Stimulated activated CD4-positive, alpha-beta T cell treated with anti-CD3 and anti-CD28 coated beads, TNF-alpha, amount 100 ng/mL, for 4 hours (primary cell): Measurements from ENCODE around the gene NT5C3A.
"Not testable (repeated sequence)": the region's sequence is repeated elsewhere in the genome, so short reads cannot be mapped to it uniquely, and the experiment has no call there.

Source experiments
- DNase-seq, 3 experiments: peaks; one replicate each; pipeline ENCODE4 v3.0.0-alpha.2; 2020; ENCODE audit warnings: low read depth in 3 of 3

The NT5C3A gene

DNA sequence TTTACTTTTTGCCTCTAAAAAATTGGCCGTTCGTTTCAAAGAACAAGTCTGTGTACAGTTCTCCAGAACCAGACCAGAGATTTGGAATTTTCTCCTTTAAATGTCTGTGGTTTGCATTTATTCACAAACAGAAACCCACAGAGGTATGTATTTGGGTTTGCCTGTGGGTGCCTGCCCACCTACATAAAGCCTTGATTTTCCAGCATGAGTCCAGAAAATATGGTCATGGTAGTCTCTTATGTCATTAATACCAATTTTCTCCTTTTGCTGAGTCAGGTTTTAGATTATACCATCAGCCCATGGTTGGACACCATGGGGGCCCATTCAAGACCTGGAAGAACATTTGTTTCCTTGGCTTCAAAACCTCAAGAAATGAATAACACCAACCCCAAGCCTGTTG, 82.7 kb downstream of the NT5C3A start:
- DNase-seq: not testable (repeated sequence)

DNA sequence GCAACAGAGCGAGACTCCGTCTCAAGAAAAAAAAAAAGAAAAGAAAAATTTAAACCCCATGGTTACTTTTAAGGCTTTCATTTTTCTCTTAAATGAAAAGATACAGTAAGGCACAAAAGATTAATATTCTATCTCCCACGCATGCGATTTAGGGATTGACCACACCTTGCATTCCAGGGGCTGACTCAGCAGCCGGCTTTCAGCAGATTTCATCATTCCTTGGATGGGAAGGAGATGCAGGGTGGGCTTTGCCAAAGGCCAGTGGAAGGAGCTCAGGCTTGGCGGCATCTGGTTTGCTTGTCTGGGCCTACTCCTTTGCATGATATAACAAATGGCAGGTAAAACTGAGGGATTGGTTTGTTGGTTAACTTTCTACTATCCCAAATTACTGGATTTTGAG, 83.3 kb downstream of the NT5C3A start:
- not testable (repeated sequence) for DNase-seq

DNA sequence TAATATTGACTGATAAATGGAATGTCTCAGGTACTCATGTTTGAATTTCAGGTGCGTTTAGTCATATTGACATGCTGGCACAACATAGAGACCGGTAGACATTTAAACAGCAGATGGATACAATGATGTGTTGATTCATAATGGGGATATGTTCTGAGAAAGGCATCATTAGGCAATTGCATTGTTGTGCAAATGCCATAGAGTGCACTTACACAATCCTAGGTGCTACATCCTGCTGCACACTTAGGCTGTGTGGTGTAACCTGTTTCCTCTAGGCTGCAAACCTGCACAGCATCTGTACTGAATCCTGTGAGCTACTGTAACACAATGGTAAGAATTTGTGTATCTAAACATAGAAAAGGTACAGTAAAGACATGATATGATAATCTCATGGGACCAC, 85.4 kb downstream of the NT5C3A start:
- DNase-seq: not testable (repeated sequence)

DNA sequence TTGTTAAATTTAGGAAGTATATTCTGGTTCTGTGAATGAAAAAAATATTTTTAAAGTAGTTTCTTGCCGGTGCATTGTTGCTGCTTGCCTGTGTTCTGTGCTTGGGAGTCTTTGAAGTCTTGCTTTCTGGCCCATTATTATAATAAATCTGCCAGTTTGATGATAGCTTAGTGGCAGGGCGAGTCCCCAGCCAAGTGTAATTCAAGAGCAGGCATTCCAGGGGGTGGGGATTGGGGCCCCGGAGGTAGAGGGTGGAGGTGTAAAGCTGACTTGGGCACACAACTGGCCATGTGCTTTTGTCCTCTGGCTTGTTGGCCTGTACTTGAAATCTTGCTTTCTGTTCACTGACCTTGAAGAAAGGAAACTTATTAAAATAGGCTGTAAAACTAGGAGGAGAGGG, 90.6 kb downstream of the NT5C3A start:
- DNase-seq: not testable (repeated sequence)

DNA sequence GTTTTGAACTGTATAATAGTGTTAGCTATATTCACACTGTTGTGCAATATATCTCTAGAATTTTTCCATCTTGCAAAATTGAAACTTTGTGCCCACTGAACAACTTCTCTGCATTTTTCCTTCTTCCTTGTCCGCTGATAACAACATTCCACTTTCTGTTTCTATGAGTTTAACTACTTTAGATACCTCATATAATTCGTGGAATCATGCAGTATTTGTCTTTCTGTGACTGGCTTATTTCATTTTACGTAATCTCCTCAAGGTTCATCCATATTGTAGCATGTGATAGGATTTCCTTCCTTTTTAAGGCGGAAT, 95.4 kb downstream of the NT5C3A start:
- DNase-seq: not testable (repeated sequence)

DNA sequence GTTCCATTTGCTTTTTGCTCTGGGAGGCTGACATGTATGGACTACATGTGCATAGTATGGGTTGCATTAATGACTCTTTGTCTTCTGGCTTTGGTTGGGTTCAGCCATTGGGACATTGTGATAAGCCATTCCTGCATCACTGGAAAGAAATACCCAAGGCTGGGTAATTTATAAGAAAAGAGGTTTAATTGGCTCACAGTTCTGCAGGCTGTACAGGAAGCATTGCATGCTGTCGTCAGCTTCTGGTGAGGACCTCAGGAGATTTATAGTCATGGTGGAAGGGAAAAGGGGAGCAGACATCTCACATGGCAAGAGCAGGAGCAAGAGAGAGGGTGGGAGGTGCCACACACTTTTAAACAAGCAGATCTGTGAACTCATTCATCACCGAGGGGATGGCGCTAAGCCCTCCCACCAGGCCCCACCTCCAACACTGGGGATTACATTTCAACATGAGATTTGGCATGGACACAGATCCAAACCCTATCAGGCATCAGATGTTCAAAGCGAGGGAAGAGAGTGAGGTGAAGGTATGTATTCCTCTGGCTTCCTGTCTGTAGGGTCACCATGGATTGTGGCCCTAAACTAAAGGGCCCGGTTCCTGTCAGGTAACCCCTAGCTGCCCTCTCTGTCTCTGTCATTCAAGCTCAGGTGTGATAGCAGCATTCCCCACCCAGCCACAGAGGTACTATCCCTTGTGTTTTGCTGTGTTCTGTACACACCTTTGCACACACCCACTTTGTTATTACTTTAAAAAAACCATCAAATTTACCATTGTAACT, 95.9 kb downstream of the NT5C3A start:
- DNase-seq: not testable (repeated sequence)

DNA sequence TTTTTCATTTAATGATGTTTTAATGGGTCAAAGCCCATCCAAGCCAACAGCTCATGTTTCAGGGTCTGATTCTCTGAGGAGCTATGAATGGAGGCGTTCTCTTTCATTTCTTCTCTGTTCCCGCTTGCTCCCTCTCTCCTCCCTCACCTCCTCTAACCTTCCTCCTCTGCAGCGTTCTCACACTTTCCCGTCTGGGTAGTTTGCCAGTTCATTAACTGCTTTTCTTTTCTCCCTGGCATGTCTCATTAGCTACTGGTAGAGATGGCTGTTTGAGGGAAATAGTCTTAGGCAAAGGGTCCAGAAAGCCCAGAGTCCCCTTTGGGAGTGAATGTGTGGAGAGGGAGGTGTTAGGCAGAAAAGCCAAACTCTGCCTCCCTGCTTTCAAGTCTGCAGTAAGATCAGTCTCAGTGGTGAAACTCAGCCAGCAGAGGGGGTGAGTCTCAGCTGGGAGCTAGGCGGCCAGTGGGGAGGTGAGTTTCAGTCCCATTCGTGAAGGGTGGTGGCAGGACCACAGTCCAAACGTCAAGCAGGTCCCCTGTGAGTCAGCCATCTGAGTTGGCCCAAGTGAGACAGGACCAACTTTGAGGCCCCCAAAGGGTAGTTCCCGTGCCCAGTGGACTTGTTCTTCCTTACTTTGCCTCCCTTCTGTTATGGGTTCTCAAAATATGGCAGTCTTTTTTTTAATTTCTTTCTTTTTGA, 98.0 kb downstream of the NT5C3A start:
- DNase-seq: not testable (repeated sequence)
